ENCODE measurements around the gene BBLN.

GRCh38 chr9:128145536-128145935 is 14.5 kb upstream of the BBLN start:
- no peak for TF ChIP-seq CTCF (conservative IDR thresholded peaks at IDR 0.05 in 1 of 2, IDR thresholded peaks at IDR 0.05 in 1 of 2; ENCODE audit: extremely low read depth in 1 of 2, insufficient read depth in 1 of 2, low read depth in 1 of 2, low read length in 2 of 2)
- no peak for TF ChIP-seq EZH2 (IDR thresholded peaks at IDR 0.05; ENCODE audit: borderline replicate concordance, low read length)
